Motor neuron (in vitro differentiated cells): ENCODE measurements around the gene OIT3. TPM values are rescaled to one million over a fixed set of nuclear protein-coding genes. Genes with fewer than 3 reads are reported as not detected.

Experiments used
- ATAC-seq, 8 experiments: fragments of 200-7000 bp; cut with Tn5 transposase; replicated peaks in 6 of 8; 2 replicates each; pipeline ENCODE4 v1.8.0; 2021; ENCODE audit warnings: mild to moderate bottlenecking in 8 of 8, moderate library complexity in 8 of 8
- H3K27ac ChIP-seq, 2 donors: fragments of 250-450 bp; sonication (Bioruptor Pico); 2 replicates each; pipeline ENCODE4 v1.9.0; 2021; ENCODE audit warnings: antibody characterized with exemption in 2 of 2, mild to moderate bottlenecking in 2 of 2, moderate library complexity in 1 of 2
- H3K4me1 ChIP-seq, 2 donors: fragments of 250-450 bp; sonication (Bioruptor Pico); replicated peaks in 1 of 2; 2 replicates each; pipeline ENCODE4 v1.6.1; 2021; ENCODE audit warnings: antibody characterized with exemption in 2 of 2, mild to moderate bottlenecking in 2 of 2, moderate library complexity in 1 of 2
- H3K4me3 ChIP-seq, 5 donors: fragments of 250-450 bp; sonication (Bioruptor Pico); 2 replicates each; pipeline ENCODE4 v1.9.0; 2021; ENCODE audit warnings: antibody characterized with exemption in 5 of 5, mild to moderate bottlenecking in 5 of 5, moderate library complexity in 4 of 5
- WGBS, 10 experiments: fragments of 450-650 bp; shearing (Covaris generic); methylation state at CpG; one replicate each; pipeline ENCODE4 v1.0.0; 2022; 5-methylcytosine and 5-hydroxymethylcytosine counted together
- in situ Hi-C, 9 experiments: fragments of 400-800 bp; cut with MboI; loops; one replicate each; pipeline ENCODE4 v1.15.0; 2021; ENCODE audit warnings: low sequenced_read_pairs in 9 of 9, low pct_unique_long_range_greater_than_20kb in 2 of 9; ENCODE audit not compliant: unreplicated experiment in 9 of 9
- total RNA-seq, 8 experiments: library from RNA; unstranded; fragments of 300-600 nt; gene quantifications; 2 replicates each; pipeline versions ENCODE4 v1.2.3 to v1.2.4, GENCODE V29; 2022

Gene OIT3
- total RNA-seq, 8 experiments from 2014 or later: 0.08 to 0.24 (median 0.10) TPM; not detected in 5

DNA sequence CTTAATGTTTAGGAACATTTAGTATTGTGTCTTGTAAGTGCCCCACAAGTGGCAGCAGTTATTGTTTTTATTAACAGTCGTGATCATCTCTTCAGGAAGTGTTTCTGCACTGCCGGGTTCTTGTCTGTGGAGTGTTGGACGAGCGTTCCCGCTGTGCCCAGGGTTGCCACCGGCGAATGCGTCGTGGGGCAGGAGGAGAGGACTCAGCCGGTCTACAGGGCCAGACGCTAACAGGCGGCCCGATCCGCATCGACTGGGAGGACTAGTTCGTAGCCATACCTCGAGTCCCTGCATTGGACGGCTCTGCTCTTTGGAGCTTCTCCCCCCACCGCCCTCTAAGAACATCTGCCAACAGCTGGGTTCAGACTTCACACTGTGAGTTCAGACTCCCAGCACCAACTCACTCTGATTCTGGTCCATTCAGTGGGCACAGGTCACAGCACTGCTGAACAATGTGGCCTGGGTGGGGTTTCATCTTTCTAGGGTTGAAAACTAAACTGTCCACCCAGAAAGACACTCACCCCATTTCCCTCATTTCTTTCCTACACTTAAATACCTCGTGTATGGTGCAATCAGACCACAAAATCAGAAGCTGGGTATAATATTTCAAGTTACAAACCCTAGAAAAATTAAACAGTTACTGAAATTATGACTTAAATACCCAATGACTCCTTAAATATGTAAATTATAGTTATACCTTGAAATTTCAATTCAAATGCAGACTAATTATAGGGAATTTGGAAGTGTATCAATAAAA lies 38.9 kb downstream of the OIT3 start:
- in situ Hi-C loops: no loop called here
- ATAC-seq: no peak
- Histone ChIP-seq H3K4me3 (no peak overlapping the region), H3K27ac (no peak overlapping the region), H3K4me1 (no peaks in the 10 kb centered on the region)
- WGBS, 10 experiments: 43 to 100% (median 87%) methylated on average over 1 to 14 of the region's 20 CpGs; no CpG with 5 or more reads in 1 of the 10 experiments

DNA sequence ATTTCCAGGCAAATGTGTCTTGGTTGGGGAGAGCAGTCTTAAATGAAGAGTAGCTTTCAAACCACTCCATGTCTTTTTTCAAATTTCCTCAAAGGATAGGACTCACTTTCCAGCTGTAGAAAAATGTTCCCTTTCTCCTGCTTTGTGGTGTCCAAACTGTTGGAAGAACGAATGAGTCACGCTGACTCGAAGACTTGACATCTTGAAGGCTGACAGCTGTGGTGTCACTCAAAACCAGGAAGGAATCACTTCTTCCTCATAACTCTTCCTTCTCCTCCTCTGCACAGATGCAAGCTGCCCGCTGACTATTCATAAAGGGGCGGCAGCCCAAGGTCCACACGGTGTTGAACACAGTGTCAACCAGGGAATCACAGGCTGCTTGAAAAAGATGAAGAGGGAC lies 41.8 kb downstream of the OIT3 start:
- in situ Hi-C loops: no loop called here
- Histone ChIP-seq H3K27ac (no peak overlapping the region), H3K4me1 (no peaks in the 10 kb centered on the region), H3K4me3 (no peak overlapping the region)
- ATAC-seq: no peak
- 83 to 100% (median 93%) methylated on average over 1 to 6 of the region's 6 CpGs; no CpG with 5 or more reads in 4 of the 10 experiments for whole genome bisulfite sequencing, 10 experiments

DNA sequence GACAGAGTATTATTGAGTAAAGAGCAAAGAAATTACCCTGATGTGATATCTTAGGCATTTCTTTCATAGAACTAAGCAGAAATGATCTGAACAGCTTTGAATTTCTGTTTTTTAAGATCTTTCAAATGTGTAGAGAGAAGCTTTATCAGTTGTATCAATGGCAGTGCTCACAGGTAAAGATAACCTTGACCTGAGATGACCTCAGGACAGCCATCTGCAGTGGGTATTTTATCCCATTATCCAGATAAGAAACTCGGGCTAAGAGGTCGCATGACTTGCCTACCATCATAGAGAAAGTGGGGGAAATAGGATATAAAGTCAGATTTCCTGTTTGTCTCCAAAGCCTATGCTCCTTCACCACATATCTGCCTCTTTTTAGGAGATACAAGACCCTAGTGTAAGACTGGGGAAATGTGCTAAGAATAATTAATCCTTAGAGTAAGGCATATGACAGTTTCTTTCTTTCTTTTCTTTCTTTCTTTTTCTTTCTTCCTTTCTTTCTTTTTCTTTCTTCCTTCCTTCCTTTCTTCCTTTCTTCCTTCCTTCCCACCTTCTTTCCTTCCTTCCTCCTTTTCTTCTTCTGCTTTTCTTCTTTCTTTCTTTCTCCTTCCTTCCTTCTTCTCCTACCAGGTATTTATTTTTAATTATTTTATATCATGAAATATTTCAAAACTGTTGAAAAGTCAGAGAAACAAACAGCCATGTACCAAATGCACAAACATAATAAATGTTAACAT lies 50.1 kb downstream of the OIT3 start:
- in situ Hi-C loops: no loop called here
- 20 to 100% (median 76%) methylated on average over 1 to 2 of the region's 2 CpGs; no CpG with 5 or more reads in 1 of the 10 experiments for WGBS, 10 experiments
- no peak overlapping the region for H3K27ac ChIP-seq
- no peak overlapping the region for H3K4me3 ChIP-seq
- no peaks in the 10 kb centered on the region for H3K4me1 ChIP-seq
- no peak for ATAC-seq

DNA sequence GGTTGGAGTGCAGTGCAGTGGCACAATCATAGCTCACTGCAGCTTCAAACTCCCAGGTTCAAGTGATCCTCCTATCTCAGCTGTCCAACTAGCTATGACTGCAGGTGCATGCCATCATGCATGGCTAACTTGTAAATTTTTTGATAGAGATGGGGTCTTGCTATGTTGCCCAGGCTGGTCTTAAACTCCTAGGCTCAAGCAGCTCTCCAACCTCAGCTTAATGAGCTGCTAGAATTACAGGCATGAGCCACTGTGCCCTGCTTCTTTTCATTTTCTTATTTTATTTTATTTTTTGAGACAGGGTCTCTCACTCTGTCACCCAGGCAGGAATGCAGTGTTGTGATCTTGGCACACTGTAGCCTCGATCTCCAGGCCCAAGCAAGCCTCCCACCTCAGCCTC lies 53.4 kb downstream of the OIT3 start:
- 17% methylated on average over 1 of the region's 1 CpG; no CpG with 5 or more reads in 9 of the 10 experiments for WGBS, 10 experiments

DNA sequence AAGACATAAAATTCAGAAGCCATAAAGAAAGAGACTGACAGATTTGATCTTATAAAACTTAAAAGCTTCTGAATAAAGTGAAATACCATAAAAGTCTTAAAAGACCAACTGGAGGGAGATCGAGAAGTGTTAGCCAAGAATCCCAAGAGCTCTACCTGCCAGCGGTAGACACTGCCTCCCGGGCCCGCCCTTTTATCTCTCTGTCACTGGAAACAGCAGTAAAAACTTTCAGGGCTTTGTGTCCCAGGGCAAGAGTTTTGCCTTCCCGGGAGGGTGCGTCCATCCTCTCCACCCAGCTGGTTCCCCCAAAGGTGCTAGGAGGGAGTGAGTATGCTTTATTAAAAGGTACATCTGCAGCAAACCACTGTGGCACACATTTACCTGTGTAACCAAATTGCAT lies 55.2 kb downstream of the OIT3 start:
- in situ Hi-C loops: no loop called here
- WGBS, 10 experiments: 24 to 85% (median 50%) methylated on average over 1 to 6 of the region's 6 CpGs; no CpG with 5 or more reads in 1 of the 10 experiments
- peaks cover 0 to 3% of the 10 kb centered on the region in 2 donors for H3K4me1 ChIP-seq
- H3K4me3 ChIP-seq: no peak overlapping the region
- ATAC-seq: no peak
- H3K27ac ChIP-seq: no peak overlapping the region

More for the DNA sequence above, 53.4 kb downstream of the OIT3 start:
- Histone ChIP-seq H3K4me3 (no peak overlapping the region), H3K4me1 (no peaks in the 10 kb centered on the region), H3K27ac (no peak overlapping the region)
- no peak for ATAC-seq
- in situ Hi-C loops: no loop called here

DNA sequence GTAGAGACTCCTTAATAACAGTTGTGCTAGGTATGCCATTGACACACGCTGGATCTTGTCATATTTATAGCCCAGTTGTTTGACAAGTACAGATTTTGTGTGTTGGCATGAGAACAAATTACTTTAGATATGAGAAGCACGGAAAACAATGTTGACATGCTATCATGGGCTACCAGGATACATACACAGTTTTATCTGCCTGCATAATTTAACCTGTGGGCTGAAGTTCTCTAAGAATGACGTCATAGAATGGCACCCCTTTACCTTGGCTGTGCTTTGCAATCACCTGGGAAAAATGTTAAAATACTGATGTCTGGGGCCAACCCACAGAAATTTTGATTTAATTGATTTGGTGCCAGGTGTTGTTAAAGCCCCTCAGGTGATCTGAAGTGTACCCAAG lies 58.2 kb downstream of the OIT3 start:
- in situ Hi-C loops: no loop called here
- H3K4me1 ChIP-seq: peaks cover 0 to 5% of the 10 kb centered on the region in 2 donors
- no peak overlapping the region for H3K27ac ChIP-seq
- no peak overlapping the region for H3K4me3 ChIP-seq
- WGBS, 10 experiments: 20 to 100% (median 86%) methylated on average over 1 to 3 of the region's 3 CpGs; no CpG with 5 or more reads in 3 of the 10 experiments
- ATAC-seq: no peak

DNA sequence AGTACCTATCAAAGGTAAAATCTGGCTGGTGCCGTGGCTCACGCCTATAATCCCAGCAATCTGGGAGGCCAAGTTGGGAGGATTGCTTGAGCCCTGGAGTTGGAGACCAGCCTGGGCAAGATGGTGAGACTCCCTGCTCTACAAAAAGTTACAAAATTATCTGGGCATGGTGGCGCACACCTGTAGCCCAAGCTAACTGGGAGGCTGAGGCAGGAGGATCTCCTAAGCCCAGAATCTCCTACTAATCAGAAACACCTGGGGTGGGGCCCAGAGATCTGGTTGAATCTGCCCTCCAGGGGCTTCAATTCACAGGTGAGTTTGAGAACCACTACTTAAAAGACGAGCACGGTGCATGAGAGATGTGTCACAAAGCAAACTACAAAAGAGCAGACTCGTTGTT lies 58.6 kb downstream of the OIT3 start:
- in situ Hi-C loops: no loop called here
- H3K4me3 ChIP-seq: no peak overlapping the region
- WGBS, 10 experiments: 0 to 95% (median 85%) methylated on average over 1 to 4 of the region's 6 CpGs; no CpG with 5 or more reads in 5 of the 10 experiments

DNA sequence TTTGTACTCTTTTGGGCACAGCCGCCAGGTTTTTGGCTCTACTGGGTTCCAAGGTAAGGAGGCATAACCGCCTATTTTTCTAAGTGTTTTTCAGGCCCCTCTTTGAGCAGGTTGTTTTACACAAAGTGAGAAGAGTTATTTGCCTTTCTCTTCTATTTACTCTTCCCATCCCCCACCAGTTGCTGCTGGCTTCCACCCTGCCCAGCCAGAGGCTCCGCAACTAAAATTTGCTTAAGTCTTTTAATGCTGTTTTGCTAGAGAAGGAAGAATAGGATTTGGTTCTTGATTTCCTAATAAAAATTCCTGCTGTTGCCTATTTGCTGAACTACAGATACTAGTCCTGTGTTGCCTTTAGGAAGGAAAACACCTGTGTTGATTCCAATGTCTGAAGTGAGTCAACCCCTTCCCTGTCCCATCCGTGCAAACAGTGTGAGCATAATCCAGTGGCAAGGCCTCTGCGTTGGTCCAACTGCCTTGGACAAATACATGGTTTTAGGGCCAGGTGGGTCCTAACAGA lies 59.2 kb downstream of the OIT3 start:
- WGBS, 10 experiments: 38 to 100% (median 73%) methylated on average over 1 to 5 of the region's 5 CpGs
- Histone ChIP-seq H3K4me3 (no peak overlapping the region), H3K27ac (no peak overlapping the region), H3K4me1 (peaks cover 0 to 5% of the 10 kb centered on the region in 2 donors)
- in situ Hi-C loops: no loop called here
- ATAC-seq: peak in 1 of 8 experiments; percentile 41

More for the DNA sequence above, 58.6 kb downstream of the OIT3 start:
- Histone ChIP-seq H3K4me1 (peaks cover 0 to 5% of the 10 kb centered on the region in 2 donors), H3K27ac (no peak overlapping the region)
- ATAC-seq: no peak

DNA sequence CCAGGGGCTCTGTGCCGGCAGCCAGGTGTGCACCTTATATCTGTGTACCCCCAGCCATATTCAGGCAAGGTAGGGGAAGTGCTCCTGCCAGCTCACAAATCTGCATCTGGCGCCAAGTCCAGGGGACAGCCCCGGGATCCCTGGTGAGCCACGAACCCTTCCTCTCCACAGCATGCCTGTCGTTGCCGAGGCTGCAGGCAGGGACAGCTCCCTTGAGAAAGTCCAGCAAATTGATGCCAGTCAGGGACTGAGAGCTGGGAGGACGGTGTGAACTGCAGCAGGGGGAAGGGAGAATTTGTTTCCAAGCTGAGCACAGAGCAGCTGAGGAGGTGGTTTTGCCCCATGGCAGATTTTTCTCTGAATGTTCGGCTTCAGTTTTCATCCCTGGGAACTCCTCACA lies 60.1 kb downstream of the OIT3 start:
- ATAC-seq: peak in 5 of 8 experiments; percentile 20 to 96 (median 59)
- Histone ChIP-seq H3K27ac (no peak overlapping the region), H3K4me3 (no peak overlapping the region), H3K4me1 (peaks cover 0 to 5% of the 10 kb centered on the region in 2 donors)
- in situ Hi-C loops: no loop called here
- 0 to 100% (median 42%) methylated on average over 1 to 7 of the region's 8 CpGs; no CpG with 5 or more reads in 3 of the 10 experiments for WGBS, 10 experiments

DNA sequence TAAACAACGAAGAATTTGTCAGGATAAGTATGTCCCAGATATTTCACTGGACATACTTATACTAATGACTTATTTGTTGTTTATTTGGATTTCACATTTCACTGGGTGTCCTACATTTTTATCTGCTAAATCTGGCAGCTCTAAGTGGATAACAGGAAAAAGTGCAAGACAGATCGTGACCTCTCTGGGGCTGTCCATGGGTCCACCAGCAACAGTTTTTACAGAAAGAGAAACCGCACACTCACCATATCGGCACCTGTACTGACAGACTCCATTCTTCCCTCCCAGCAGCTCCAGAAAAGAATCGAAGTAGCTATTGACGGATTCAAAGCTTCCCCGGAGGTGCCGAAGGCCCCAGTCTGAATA lies 60.7 kb downstream of the OIT3 start:
- in situ Hi-C loops: no loop called here
- Histone ChIP-seq H3K27ac (no peak overlapping the region), H3K4me3 (no peak overlapping the region), H3K4me1 (peaks cover 0 to 5% of the 10 kb centered on the region in 2 donors)
- WGBS, 10 experiments: 74 to 90% (median 87%) methylated on average over 3 to 8 of the region's 8 CpGs; no CpG with 5 or more reads in 3 of the 10 experiments
- no peak for ATAC-seq

DNA sequence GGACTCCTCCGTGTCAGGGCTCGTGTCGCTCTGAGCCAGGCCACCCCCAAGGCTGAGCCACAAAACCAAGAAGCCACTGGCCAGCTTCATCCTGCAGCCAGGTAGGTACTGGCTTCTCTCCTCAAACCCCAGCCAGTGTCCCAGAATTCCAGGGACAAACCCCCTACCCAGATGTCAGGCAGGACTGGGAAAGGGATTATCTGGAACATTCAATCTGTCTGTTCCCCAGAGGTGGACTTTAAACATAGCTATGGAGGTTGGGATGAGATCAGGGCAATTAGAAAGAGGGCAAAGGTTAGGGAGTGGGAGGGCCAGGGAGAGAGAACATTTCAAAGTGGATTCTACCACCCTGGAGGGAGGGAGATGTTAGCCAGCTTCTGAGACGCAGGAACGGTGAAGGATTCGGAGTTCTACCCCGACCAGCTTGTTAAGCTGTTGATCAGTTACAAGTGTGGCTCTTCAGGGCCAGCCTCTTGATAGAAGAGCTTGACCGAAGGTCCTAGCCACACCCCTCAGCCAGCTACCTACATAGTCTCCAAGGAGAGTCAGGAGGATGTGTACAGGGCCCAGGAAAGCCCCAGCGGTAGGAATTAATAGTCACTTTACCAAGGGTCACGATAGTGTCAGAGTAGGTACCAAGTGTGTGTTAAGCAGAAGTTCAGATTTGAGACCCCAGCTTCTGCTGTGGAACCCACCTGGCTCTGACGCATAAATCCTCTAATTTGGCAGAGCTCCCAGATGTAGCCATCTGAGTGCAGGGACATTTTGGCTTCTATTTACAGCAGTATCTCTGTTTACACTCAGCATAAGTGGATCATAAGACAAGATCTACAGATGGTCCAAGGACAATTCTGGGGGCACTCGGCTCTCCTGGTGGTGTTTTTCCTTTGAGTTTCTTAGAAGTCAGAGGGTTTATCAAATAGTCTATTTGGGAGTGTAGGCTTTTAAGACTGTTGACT lies 61.3 kb downstream of the OIT3 start, which contains the start of gene PLA2G12B:
TSS of gene PLA2G12B (minus strand) at position 211 of the 959 bp plus-strand sequence. CDS start at position 90, 121 bp downstream.
- in situ Hi-C loops: no loop called here
- peaks cover 0 to 5% of the 10 kb centered on the region in 2 donors for H3K4me1 ChIP-seq
- peak in 1 of 8 experiments; percentile 48 for ATAC-seq
- H3K27ac ChIP-seq: no peak within 1 kb of the TSS
- H3K4me3 ChIP-seq: no peak within 1 kb of the TSS
- WGBS, 10 experiments: 40 to 100% (median 87%) methylated on average over 2 to 7 of the region's 12 CpGs; no CpG with 5 or more reads in 3 of the 10 experiments

DNA sequence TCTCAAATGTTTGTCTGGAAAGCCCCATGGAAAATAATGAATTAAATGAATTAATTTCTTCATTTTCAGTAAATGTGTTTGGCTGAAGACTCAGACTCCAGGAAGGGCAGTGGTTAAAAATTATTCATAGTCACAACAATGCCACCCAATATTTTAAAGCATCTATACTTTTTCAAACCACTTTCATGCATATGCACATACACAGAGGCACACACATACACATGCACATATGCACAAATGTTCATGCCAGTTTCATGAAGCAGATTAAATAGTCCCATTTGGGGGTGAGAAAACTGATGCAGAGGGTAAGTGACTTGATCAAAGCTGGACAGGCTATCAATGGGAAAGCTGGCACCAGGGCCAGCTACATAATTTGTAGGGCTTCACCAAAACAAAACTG lies 62.5 kb downstream of the OIT3 start:
- in situ Hi-C loops: no loop called here
- peak in 3 of 8 experiments; percentile 44 to 77 (median 53) for ATAC-seq
- Histone ChIP-seq H3K4me1 (peaks cover 0 to 5% of the 10 kb centered on the region in 2 donors), H3K4me3 (no peak overlapping the region), H3K27ac (no peak overlapping the region)
